GM08714 (cell line): ENCODE results near the gene ATP1A3.

Experiments
- H3K4me3 ChIP-seq: fragments of 200-500 bp; sonication (Bioruptor generic); 2 replicates; pipeline ENCODE4 v1.5.1; 2014; ENCODE audit warnings: mild to moderate bottlenecking, low read length, inconsistent platforms
- ZNF274 ChIP-seq: IDR thresholded peaks from 2 replicates; pipeline ENCODE4 v1.6.1; 2012; ENCODE audit warnings: mild to moderate bottlenecking, low read depth, low read length

Gene ATP1A3

DNA sequence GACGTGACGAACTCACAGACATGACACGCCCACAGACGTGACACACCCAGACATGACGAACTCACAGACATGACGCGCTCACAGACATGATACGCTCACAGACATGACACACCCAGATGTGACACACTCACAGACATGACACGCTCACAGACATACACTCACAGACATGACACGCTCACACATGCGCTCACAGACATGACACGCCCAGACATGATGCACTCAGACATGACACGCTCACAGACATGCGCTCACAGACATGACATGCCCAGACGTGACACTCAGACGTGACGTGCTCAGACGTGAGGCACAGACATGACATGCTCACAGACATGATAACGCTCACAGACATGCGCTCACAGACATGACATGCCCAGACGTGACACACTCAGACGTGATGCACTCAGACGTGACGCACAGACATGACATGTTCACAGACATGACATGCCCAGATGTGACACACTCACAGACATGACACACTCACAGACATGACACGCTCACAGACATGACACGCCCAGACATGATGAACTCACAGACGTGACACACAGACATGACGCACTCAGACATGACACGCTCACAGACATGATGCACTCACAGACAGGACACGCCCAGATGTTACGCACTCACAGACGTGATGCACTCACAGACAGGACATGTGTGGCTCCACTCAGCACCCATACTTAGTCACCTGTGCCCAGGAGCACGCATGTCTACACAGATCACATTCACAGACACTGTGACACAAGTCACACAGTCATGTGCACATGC lies 73.9 kb downstream of the ATP1A3 start:
- no peak overlapping the region for H3K4me3 ChIP-seq
- TF ChIP-seq ZNF274 = no peak

DNA sequence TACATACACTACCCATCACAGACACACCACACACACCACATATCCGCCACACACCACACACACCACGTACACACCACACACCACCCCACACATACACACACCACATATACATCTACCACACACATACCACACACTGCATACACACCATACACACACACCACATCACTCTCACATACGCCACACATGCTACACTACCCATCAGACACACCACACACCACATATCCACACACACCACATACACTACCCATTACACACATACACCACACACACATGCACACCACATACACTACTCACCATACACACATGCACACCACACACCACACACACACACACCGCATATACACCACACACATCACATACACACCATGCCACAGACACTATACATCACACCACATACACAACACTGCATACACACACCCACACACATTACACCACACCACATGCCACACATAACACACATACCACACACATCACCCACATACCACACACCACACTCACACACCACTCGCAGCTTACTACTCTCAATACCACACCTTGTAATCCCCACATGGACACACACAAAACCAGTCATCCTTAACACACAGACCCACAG lies 75.3 kb downstream of the ATP1A3 start:
- TF ChIP-seq ZNF274 = no peak
- no peak overlapping the region for H3K4me3 ChIP-seq

GRCh38 chr19:41918095-41918494 lies 75.9 kb downstream of the ATP1A3 start:
- TF ChIP-seq ZNF274 = no peak
- H3K4me3 ChIP-seq = no peak overlapping the region

DNA sequence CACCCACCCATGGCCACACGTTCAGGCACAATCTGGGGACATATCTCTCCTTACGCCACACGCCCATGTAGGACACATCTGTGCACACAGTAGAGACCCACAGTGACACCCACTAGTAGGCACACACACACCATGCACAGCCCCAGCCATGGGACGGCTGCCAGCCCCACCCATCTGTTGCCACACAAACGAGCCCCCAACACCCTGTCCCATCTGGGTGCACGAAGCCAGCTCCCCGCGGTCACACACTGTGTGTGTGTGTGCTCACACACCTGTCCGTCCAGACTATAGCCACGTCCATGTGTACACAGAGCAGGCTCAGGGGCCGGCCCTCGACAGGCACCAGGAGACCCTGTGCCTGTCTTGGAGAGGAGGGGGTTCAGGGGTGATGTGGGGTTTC lies 76.4 kb downstream of the ATP1A3 start:
- no peak for TF ChIP-seq ZNF274
- no peak overlapping the region for H3K4me3 ChIP-seq
